ENCODE measurements around the gene EXOSC7.
A peak's percentile ranks its signal among the peaks of the same experiment; 100 is the strongest.

The EXOSC7 gene

DNA sequence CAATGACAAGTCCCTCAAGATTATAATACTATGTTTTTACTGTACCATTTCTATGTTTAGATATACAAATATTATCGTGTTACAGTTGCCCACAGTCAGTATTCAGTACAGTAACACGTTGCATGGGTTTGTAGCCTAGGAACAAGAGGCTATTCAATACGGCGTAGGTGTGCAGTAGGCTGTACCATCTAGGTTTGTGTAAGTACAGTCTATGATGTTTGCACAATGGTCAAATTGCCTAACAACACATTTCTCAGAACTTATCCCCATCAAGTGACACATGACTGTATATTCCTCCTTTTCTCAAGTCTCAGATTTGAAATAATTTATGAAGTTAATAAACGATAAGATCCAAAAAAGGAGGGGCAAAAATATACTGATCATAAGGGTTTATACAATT lies 21.7 kb upstream of the EXOSC7 start:
- Mint-ChIP-seq H3K4me1 (peaks cover 5% of the 10 kb centered on the region), H3K36me3 (peaks cover 16% of the 10 kb centered on the region), H3K27me3 (no peaks in the 10 kb centered on the region), H3K9me3 (no peaks in the 10 kb centered on the region), H3K27ac (no peak overlapping the region), H3K4me3 (no peak overlapping the region)
- no peak for DNase-seq
- CTCF ChIA-PET, result no interaction called here

DNA sequence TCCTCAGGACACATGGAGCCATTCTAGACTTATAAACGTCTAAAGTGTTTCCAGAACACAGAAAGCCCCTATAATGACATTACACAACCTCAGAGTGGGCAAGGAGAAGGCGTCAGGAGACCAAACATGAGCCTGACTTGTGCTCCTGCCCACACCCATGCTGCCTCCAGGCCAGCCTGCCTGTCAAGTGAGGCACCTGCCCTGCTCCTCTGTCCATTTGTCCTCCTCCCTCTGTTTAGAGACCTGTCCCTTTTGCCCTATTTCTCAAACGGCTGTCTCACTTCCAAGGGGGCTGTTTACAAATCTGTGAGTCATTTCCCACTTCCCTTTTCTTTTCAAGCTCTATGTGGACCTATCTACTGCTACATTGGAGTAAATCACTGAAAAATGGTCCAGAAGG lies 21.1 kb upstream of the EXOSC7 start:
- Mint-ChIP-seq H3K27me3 (no peaks in the 10 kb centered on the region), H3K4me3 (no peak overlapping the region), H3K36me3 (peaks cover 16% of the 10 kb centered on the region), H3K4me1 (peaks cover 5% of the 10 kb centered on the region), H3K9me3 (no peaks in the 10 kb centered on the region), H3K27ac (no peak overlapping the region)
- CTCF ChIA-PET, result interaction anchor here (1.0 kb wide), 1 partner anchor 255 kb away, joined by 3 read pairs; no protein-coding TSS in a partner anchor
- DNase-seq, result no peak

DNA sequence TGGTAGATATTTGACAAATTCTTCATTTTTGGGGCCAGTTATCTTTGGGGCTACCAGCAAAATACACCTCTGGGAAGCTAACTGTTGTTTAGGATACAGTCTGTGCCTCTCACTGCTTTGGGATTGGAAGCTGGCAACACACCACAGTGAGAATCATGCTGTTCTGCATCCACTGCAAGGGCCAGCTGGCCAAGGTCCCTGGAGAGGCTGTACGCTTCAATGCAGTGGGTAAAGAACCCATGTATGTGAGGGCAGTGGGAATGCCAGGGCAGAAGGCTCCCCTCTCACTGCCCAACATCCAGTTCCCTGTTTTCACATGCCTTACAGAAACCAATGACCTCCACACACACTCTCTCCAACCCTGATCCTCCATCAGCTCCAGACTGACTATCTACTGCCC lies 20.1 kb upstream of the EXOSC7 start:
- H3K27ac Mint-ChIP-seq, result no peak overlapping the region
- DNase-seq, result no peak
- no peak overlapping the region for H3K4me3 Mint-ChIP-seq
- H3K9me3 Mint-ChIP-seq, result no peaks in the 10 kb centered on the region
- H3K36me3 Mint-ChIP-seq, result peaks cover 13% of the 10 kb centered on the region
- H3K27me3 Mint-ChIP-seq, result no peaks in the 10 kb centered on the region
- CTCF ChIA-PET, result no interaction called here
- peaks cover 2% of the 10 kb centered on the region for H3K4me1 Mint-ChIP-seq

DNA sequence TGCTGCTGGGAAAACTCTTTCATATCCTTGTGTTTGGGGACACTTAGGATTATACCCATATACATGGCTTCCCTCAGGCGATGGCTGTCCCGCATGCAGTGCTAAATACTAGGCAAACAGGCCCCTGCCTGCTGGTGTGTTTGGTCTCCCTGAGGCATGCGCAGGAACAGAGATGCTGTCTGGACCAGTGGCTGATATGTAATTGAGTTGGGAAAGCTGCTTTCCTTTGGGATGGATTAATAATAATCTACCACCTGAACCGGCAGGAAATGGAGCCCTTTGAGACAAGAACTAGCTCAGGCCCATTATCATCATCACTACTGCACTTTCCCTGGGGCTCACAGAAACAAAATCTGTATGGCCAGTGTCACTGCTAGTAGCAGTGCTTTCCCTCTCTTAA lies 18.1 kb upstream of the EXOSC7 start:
- Mint-ChIP-seq H3K27me3 (no peaks in the 10 kb centered on the region), H3K4me1 (peaks cover 8% of the 10 kb centered on the region), H3K27ac (no peak overlapping the region), H3K9me3 (no peaks in the 10 kb centered on the region), H3K36me3 (peaks cover 8% of the 10 kb centered on the region), H3K4me3 (no peak overlapping the region)
- DNase-seq, result no peak
- CTCF ChIA-PET, result no interaction called here

DNA sequence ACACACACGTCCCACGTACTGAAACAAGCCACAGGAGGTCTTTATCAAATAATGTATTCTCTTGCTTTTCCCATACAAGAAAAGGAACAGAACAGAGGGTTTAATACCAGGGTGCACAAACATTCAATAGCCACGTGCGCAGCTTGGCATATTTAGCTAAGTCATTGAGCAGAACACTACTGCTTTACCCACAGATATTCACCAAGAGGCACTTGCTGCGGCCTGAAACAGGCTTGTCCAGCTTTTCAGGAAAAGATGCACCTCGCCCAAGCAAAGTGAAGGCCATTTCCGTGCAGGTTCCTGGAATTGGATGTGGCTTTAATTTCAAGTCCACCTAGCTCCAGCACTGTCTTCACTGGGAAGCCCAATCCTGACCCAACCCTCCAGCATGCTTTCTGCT lies 17.7 kb upstream of the EXOSC7 start:
- H3K36me3 Mint-ChIP-seq, result peaks cover 8% of the 10 kb centered on the region
- no peak overlapping the region for H3K4me3 Mint-ChIP-seq
- no peaks in the 10 kb centered on the region for H3K27me3 Mint-ChIP-seq
- DNase-seq, result no peak
- no peaks in the 10 kb centered on the region for H3K9me3 Mint-ChIP-seq
- H3K4me1 Mint-ChIP-seq, result peaks cover 8% of the 10 kb centered on the region
- CTCF ChIA-PET, result no interaction called here
- no peak overlapping the region for H3K27ac Mint-ChIP-seq

DNA sequence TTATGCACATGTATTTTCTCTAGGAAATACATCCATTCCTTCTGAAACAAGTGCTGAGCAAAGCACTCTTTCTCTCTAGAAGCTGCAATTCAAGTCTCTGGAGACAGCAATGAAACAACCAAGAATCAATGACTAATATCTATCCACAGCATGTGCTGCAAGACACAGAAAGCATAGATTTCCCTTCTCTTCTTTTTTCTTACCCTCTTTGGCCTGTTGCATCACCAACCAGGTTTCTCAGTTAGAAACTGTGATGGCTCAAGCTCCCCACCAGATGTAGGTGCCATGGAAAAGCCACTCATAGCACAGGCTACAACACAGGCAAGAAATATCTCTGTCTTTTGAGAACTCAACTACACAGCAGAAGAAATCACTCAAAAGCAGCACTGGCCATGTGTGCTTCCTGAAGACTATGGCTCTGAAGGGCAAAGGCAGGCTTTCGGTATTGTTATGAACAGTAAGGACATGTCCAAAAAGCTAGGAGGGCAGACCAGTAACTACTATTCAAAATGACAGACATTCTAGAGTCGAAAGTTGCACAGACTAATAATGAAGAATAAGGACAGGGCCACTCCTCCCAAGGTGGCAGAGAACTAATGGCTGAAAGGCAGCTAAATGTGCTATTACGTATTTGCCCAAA lies 15.5 kb upstream of the EXOSC7 start:
- Mint-ChIP-seq H3K27ac (no peak overlapping the region), H3K4me3 (no peak overlapping the region), H3K9me3 (no peaks in the 10 kb centered on the region), H3K27me3 (no peaks in the 10 kb centered on the region), H3K36me3 (peaks cover 8% of the 10 kb centered on the region), H3K4me1 (peaks cover 13% of the 10 kb centered on the region)
- CTCF ChIA-PET, result no interaction called here
- DNase-seq, result no peak

DNA sequence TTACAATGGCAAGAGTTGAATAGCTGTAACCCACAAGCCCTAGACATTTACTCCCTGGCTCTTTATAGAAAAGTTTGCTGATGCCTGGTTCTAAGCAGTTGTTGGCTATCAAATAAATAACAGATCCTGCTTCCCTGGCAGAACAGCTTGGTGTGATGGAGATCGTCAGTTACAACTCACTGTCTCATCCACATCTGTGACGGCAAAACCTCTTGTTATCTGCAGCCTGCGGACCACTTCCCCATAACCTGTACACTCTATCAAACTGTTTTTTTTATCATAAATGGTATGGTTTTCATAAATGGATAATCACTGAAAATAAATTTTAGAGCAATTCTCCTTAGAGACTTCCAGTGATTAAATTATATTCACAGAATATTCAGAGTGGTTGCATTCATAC lies 14.2 kb upstream of the EXOSC7 start:
- Mint-ChIP-seq H3K27ac (no peak overlapping the region), H3K4me1 (peaks cover 21% of the 10 kb centered on the region), H3K27me3 (no peaks in the 10 kb centered on the region), H3K4me3 (no peak overlapping the region), H3K9me3 (no peaks in the 10 kb centered on the region), H3K36me3 (peaks cover 3% of the 10 kb centered on the region)
- CTCF ChIA-PET, result interaction anchor here (0.6 kb wide), 1 partner anchor 93 kb away, joined by 3 read pairs; no protein-coding TSS in a partner anchor
- DNase-seq, result no peak

DNA sequence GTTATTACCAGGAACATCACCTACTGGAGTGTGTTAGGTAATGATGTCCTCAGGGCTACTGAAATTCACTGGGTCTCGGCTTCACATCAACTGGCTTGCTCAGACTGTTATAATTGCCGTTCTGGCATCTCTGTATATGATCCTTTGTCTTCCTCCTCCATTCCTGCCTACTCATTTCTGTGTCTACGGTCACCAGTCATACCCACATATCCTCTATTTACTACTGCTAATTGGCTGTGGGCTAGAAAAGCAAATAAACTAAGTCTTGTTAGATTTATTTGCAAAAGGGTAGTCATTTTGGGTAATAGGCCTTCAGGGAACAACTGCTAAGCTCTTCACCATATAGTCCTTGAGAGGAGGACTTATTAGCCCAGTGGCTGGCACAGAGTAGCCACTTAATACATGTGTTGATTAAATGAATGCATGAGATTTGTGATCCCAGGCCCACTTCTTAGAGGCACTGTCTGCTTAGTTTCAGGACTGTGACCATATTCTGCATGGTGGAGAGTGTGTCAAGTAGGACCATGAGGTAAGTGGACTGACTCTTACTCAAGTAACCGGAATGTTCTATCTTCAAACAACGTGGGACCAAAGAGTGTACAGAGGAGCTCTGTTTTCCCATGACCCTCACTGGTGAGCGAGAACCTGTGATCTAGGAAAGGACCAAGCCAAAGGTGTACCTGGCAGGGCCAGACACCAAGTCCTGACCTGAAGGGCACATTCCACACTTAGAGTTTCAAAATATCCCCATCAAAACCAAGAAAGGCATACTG lies 13.2 kb upstream of the EXOSC7 start:
- Mint-ChIP-seq H3K4me1 (peaks cover 30% of the 10 kb centered on the region), H3K27ac (no peak overlapping the region), H3K36me3 (peaks cover 3% of the 10 kb centered on the region), H3K4me3 (no peak overlapping the region), H3K27me3 (no peaks in the 10 kb centered on the region), H3K9me3 (no peaks in the 10 kb centered on the region)
- CTCF ChIA-PET, result no interaction called here
- no peak for DNase-seq

DNA sequence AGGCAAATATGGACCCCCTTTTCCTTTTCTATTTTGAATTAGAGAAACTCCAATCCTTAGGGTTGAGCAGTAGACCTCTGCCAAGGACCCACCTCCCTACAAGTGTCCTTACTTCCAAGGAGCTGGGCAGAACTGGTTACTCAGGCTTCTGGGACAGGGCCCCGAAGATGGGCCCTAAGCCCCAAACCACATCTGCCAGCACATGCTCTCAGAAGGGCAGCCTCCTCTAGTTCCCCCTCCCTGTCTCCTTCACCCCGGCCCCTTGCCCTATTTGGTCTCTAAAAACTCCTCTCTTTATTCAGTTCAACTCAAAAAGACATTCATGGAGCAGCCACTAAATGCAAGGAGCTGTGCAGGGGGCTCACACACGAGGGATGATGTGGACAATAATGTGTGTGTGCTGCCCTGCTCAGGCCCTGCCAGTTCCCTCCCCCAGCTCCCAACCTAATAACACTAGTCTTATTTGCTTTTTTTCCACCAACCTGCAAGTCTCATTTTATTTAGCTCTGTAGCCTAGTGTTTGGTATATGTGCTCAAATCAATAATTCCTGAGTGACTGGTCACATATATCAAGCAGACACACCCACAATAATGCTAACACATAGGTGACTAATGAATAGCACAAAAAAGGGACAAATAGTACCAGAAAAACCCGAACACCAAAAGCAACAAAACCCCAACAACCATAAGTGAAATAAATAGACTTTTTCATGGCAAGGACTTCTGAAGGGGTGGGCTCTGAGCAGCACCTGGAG lies 12.3 kb upstream of the EXOSC7 start:
- Mint-ChIP-seq H3K27ac (no peak overlapping the region), H3K9me3 (no peaks in the 10 kb centered on the region), H3K4me3 (no peak overlapping the region), H3K27me3 (no peaks in the 10 kb centered on the region), H3K36me3 (peaks cover 1% of the 10 kb centered on the region), H3K4me1 (peaks cover 39% of the 10 kb centered on the region)
- CTCF ChIA-PET, result no interaction called here
- no peak for DNase-seq

DNA sequence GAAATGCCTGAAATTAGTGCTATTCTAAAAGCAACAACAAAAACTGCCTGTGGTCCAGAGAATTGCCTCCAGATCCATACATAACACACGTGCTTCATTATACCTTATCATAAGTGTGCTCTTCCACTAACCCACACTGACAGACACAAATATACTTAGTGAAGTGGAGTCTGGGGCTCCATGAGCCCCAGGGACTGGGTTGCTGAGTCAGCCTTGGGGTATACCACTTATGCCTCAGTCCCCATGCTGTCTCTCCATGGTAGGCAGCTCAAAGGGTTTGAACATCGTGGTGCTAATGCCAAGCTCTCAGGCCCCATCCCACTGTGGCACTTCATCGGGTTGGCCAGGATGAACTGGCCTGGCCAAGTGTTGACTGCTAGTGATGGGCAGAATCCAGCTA lies 10.9 kb upstream of the EXOSC7 start:
- H3K27me3 Mint-ChIP-seq, result no peaks in the 10 kb centered on the region
- peaks cover 6% of the 10 kb centered on the region for H3K36me3 Mint-ChIP-seq
- H3K9me3 Mint-ChIP-seq, result no peaks in the 10 kb centered on the region
- H3K4me3 Mint-ChIP-seq, result no peak overlapping the region
- peaks cover 54% of the 10 kb centered on the region for H3K4me1 Mint-ChIP-seq
- no peak for DNase-seq
- CTCF ChIA-PET, result interaction anchor here (0.8 kb wide), 1 partner anchor 40 kb away, joined by 4 read pairs; no protein-coding TSS in a partner anchor
- H3K27ac Mint-ChIP-seq, result no peak overlapping the region

DNA sequence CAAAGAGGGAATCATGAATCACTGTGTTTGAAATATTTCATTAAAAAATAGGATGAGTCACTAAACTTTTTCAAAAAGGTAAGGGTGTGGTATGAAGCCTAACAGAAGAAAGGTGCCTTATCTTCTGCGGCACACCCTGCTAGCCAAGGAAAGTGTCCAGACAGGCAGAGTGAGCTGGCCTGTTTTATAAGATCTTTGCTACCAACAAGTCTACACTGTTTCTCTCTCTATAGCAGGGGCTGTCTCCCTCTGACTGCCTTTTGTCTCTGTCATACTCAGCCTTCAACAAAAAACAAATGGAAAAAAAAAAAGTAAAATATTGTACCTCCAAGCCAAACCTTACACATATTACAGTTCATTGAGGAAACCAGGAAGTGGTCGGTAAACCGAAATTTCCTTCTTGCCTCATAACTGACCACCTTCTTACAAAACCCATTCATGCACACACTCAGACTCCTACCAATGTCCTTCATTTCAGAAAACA lies 9.2 kb upstream of the EXOSC7 start:
- Mint-ChIP-seq H3K36me3 (peaks cover 11% of the 10 kb centered on the region), H3K4me1 (peaks cover 66% of the 10 kb centered on the region), H3K9me3 (no peaks in the 10 kb centered on the region), H3K27ac (no peak overlapping the region), H3K4me3 (no peak overlapping the region), H3K27me3 (no peaks in the 10 kb centered on the region)
- CTCF ChIA-PET, result interaction anchor here (0.9 to 1.0 kb wide), 2 partner anchors 15 to 25 kb away, joined by 3 read pairs; no protein-coding TSS in a partner anchor
- no peak for DNase-seq

DNA sequence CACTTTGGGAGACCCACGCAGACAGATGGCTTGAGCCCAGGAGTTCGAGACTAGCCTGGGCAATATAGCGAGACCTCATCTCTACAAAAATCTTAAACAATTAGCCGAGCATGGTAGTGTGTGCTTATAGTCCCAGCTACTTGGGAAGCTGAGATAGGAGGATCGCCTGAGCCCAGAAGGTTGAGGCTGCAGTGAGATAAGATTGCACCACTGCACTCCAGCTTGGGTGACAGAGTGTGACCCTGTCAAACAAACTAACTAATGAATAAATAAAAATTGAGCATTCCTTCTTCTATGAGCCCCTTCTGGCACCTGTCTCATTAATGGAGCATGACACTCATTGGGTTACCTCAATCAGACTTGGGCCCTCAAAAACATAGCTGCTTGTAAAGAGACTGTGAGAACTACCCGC lies 7.6 kb upstream of the EXOSC7 start:
- Mint-ChIP-seq H3K27me3 (no peaks in the 10 kb centered on the region), H3K27ac (peak overlapping the region; percentile 82), H3K4me1 (peaks cover 65% of the 10 kb centered on the region), H3K9me3 (no peaks in the 10 kb centered on the region), H3K36me3 (peaks cover 14% of the 10 kb centered on the region), H3K4me3 (no peak overlapping the region)
- no peak for DNase-seq
- CTCF ChIA-PET, result interaction anchor here (1.0 kb wide), 1 partner anchor 25 kb away, joined by 3 read pairs; no protein-coding TSS in a partner anchor

DNA sequence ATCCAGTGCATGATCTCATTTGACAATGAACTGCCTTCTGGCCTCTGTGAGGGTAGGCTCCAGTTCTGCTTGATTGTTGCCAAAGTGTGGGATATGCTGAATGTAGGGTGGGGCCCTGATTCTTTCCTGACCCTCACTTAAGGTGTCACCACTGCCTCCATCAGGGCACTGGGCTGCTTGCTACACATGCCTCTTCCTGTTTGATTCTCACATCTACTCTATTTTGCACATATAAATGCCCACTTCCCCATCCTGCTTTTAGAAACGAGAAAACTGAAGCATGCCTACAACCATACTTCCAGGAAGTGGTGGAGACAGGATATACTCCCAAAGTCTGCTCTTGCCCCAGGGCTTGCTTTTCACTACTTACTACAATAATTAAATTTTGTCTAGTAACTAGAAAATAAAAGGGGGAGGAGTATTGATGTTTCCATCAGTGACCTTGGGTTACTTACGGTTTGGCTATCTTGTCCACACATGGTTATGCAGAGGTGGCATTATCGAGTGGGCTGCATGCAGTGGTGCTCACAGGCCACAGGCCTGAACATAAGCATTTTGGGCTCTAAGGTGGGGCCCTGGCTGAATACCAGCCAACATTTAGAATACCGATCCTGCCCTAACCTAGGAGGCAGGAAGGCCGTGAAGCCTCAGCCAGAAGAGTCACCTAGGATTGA lies 6.8 kb upstream of the EXOSC7 start:
- H3K27me3 Mint-ChIP-seq, result no peaks in the 10 kb centered on the region
- H3K36me3 Mint-ChIP-seq, result peaks cover 15% of the 10 kb centered on the region
- no peak for DNase-seq
- no peaks in the 10 kb centered on the region for H3K9me3 Mint-ChIP-seq
- CTCF ChIA-PET, result no interaction called here
- no peak overlapping the region for H3K4me3 Mint-ChIP-seq
- H3K4me1 Mint-ChIP-seq, result peaks cover 67% of the 10 kb centered on the region
- peak overlapping the region; percentile 82 for H3K27ac Mint-ChIP-seq

DNA sequence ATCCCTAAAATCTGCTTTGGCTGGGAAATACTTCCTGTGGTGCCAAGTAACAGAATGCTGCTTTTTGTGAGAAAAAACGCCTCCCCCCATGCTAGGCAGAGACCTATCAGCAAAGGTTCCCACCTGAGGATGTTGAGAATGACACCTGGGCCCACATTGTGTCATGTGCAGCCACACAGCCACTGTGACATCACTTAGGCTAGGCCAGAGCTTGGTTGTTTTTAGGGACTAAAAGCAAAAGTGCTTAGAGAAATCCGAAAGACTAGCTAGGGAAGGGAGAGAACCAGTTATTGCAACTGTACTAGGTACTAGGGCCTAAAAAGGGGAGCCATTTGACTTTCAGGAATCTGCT lies 6.2 kb upstream of the EXOSC7 start:
- CTCF ChIA-PET, result no interaction called here
- H3K9me3 Mint-ChIP-seq, result no peaks in the 10 kb centered on the region
- H3K27me3 Mint-ChIP-seq, result no peaks in the 10 kb centered on the region
- DNase-seq, result no peak
- H3K27ac Mint-ChIP-seq, result no peak overlapping the region
- H3K4me3 Mint-ChIP-seq, result no peak overlapping the region
- H3K36me3 Mint-ChIP-seq, result peaks cover 16% of the 10 kb centered on the region
- H3K4me1 Mint-ChIP-seq, result peaks cover 72% of the 10 kb centered on the region

Measured in activated naive CD4-positive, alpha-beta T cell treated with anti-CD3 and anti-CD28 coated beads, Interleukin-2, amount 10 ng/mL, durations not matched to agents 7 days and 5 days (primary cell).